Non-pigmented ciliary epithelial cell (primary cell): Measurements from ENCODE around the gene HECTD1.
A peak's percentile ranks its signal among the peaks of the same experiment; 100 is the strongest.
"Not testable (repeated sequence)": the region's sequence is repeated elsewhere in the genome, so short reads cannot be mapped to it uniquely, and the experiment has no call there.

Experiments used
- DNase-seq: peaks from one replicate; pipeline ENCODE4 v3.0.0-alpha.2; 2010; ENCODE audit warnings: low read depth

HECTD1 gene

DNA sequence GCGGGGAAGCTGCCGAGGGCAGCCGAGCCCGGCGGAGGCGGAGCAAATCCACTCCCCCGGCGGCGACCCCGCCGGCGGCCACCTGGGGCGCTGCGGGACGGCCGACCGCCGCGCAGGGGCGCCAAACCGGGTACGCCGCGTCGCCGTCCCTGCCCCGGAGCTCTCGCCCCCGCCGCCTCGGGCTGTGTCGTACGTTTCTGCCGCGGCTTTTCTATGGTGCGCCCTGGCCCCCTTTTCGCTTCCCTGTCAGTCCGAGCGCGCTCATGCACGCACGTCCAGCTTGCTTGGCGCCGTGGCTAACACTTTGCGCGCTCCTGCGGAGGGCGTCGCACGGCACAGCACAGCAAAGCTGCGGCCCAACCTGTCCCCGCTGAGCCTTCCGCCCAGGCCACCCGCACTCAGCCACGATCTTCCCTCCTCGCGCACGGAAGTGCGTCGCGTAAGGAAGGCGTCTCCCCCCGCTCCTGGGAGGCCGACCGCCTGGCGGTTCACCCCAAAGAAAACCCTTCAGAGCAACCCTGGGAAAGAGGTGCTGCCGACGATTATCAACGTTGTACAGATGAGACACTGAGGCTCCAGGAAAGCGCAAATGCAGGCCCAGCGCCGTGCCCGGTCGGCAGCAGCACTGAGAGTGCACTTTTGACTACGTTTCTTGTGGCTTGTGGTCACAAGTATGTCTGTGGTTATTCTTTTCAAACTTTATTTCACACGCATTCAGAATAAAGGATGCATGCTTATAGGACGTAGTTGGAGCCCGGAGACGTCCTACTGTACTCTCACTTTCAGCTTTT, at the start of gene HECTD1:
TSS of gene HECTD1 (minus strand) at position 39 of the 791 bp plus-strand sequence. CDS start 1,857 bp downstream, outside the sequence.
- no peak for DNase-seq

DNA sequence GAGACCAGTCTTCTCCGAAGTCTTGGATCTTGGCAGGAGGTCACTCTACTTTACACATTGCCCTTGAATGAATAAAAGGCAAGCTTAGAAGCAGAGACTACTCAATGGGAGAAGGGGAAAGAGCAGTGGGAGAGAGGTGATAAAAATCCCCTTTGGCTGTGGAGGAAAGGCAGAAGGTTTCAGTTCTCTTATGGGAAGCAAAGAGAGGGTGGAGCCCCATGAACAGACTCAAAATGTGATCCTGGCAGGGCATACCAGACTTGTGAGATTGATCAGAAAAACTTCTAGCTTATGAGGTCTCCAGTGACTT, 49.6 kb upstream of the HECTD1 start:
- DNase-seq: no peak

- DNase-seq: no peak
Measured at GRCh38 chr14:31256534-31257243, 49.1 kb upstream of the HECTD1 start.

GRCh38 chr14:31255918-31256317, 48.3 kb upstream of the HECTD1 start:
- not testable (repeated sequence) for DNase-seq

DNA sequence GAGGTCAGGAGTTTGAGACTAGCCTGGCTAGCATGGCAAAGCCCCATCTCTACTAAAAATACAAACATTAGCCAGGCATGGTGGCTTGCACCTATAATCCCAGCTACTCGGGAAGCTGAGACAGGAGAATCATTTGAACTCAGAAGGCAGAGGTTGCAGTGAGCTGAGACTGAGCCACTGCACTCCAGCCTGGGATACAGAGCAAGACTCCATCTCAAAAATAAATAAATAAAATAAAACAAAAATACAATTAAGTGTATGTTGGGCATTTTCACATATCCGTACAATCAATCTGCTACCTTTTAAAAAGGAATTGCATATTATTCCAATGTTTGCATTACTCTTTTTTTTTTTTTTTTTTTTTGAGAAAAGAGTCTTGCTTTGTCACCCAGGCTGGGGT, 47.7 kb upstream of the HECTD1 start:
- no peak for DNase-seq

DNA sequence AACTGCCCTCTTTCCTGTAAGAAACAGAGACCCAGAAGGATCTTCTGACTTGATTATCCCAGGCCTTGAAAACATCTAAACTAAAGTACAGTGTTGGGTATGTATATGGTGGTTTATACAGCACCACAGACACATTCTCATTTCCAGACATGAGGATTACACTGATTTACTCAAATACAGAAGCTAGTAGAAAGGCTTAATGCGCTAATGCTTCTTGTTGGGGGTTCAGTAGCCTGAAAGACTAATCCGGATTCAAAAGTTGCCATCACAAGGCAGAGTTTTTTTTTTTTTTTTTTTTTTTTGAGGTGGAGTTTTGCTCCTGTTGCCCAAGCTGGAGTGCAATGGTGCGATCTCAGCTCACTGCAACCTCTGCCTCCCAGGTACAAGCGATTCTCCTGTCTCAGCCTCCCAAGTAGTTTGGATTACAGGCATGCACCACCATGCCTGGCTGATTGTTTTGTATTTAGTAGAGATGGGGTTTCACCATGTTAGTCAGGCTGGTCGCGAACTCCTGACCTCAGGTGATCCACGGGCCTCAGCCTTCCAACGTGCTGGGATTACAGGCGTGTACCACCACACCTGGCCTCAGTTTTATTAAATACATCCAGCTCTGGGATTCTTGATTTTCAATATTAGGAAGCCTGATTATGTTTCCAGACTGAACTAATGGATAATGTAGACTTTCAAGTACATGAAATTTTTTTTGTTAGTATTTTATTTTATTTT, 46.3 kb upstream of the HECTD1 start:
- no peak for DNase-seq

DNA sequence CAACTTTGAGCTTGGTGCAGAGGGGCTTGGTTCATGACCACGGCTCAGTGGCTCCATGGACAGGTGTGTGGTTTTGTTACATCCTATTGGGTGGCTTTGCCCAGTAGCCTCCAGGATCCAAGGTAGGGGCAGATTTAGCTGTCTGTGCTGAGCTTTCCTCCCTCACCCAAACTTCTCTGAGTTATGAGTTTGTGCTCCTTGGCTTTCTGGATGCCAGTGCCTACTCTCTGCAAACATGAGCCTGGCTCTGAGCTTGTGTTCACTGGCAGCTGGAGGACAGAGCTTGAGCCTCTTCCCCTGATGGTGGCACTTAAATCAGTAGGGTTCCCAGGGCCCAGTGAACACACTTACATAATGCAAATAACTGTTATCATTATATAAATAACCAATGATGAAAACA, 45.3 kb upstream of the HECTD1 start:
- no peak for DNase-seq

DNA sequence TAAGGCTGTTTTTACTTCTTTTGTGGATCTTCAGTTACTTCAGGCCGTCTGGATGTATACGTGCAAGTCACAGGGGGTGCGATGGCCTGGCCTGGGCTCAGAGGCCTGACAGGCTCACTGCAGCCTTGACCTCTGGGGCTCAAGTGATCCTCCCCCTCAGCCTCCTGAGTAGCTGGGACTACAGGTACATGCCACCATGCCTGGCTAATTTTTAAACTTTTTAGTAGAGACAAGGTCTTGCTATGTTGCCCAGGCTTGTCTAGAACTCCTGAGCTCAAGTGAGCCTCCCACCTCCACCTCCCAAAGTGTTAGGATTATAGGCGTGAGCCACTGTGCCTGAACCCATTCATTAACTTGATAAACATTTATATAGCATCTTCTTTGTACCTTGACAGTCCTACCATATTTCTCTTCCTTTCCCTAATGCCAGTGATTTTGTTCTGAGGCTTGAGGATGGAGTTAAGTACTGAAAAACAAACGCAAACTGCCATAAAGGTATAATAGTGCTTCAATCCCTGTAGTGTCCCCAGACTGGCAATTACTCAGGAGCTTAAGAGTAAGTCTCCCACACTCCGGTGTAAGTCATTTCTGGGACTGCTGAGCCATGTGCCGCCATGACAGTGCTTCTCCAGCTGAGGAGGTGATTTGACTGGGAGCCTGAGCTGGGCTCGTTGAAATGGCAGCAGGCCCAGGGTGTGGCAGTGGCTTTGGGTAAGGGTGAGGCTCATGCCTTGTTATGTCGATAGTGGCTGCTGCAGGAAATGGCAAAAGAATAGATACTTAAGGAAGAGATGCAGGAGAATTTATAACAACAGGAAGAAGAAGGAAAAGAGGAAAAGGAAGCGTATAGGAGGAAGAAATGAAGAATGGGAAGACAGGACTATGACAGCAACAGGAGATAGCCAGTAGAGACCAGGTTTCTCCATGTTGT, 43.7 kb upstream of the HECTD1 start:
- no peak for DNase-seq

GRCh38 chr14:31244626-31245025, 37.0 kb upstream of the HECTD1 start:
- no peak for DNase-seq

DNA sequence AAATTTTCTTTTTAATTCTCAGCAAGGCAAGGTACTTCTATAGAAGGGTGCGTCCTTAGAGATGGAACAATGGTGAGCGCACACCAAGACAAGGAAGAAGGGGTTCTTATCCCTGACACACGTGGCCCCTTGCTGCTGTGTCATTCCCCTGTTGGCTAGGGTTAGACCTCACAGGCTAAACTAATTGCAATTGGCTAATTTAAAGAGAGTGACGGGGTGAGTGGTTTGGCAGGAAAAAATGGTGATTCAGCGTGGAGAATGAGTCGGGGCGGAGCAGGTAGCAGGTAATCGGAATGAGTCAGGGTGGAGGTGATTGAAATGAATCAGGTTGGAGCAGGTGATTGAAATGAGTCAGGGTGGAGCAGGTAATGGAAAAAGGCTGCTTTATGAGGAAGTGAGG, 36.3 kb upstream of the HECTD1 start:
- no peak for DNase-seq

- DNase-seq: not testable (repeated sequence)
Measured at GRCh38 chr14:31242161-31242940, 34.8 kb upstream of the HECTD1 start.

GRCh38 chr14:31241450-31242114, 34.0 kb upstream of the HECTD1 start:
- no peak for DNase-seq

DNA sequence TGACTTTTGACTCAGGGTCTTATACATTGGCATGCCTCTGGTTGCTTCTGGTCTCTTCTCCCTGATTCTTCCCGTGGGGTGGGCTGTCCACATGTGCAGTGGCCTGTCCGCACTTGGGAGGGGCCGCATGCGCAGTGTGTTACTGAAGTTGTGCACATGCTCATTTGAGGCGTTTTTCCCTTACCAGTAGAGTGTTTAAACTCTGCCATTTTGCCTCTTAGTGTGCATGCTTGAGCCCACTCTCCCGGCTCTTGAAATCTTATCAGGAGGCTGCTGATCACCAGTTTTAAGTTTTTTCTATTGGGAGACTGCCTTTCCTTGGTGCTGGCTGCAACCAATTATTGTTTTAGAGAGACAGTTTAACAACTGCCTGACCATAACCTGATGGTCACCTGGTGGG, 32.1 kb upstream of the HECTD1 start:
- no peak for DNase-seq

- DNase-seq: no peak
Measured at GRCh38 chr14:31235462-31235861, 27.9 kb upstream of the HECTD1 start.

DNA sequence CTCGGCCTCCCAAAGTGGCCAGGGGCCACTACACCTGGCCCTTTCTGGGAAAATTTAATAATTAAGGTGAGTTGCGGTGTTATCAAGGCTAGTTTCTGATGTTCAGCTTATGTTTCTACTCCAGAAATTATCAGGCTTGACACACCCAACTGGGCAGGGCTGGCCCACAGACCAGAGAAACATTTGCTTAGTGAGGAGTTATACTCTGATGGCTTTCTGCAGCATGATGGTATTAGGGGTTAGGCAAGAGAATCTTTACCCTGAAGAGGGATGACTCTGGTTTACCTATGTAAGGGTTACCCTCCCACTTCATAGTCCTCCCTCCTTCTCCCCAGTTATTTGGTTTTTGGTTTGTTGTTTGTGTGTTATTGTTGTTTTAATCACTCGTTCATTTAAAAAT, 24.5 kb upstream of the HECTD1 start:
- DNase-seq: no peak

DNA sequence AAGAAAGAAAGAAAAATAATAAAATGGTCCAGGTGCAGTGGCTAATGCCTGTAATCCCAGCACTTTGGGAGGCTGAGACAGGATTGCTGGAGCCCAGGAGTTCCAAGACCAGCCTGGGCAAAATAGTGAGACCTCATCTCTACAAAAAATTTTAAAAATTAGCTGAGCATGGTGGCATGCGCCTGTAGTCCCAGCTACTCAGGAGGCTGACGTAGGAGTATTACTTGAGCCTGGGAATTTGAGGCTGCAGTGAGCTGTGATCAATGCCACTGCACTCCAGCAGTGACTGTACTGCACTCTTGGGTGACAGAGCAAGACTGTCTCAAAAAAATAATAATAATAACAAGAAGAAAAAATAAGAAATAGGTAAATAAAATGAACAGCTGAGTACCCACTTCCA, 23.7 kb upstream of the HECTD1 start:
- DNase-seq: not testable (repeated sequence)

DNA sequence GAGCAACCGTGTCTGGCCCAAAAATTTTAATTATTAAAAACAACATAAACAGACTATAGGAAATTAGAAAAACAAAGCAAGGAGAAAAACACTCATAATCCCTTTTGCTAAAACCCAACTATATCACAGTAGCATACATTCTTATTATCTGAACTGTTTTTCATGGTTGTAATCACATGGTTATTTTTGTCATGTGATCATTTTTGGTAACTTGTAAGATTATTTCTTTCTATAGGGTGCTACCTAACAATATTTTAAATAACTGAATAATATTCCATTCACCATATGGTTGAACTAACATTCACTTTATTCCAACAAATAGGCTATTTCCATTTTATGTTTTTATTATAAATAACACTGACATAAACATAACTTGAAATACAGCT, 23.0 kb upstream of the HECTD1 start:
- no peak for DNase-seq

DNA sequence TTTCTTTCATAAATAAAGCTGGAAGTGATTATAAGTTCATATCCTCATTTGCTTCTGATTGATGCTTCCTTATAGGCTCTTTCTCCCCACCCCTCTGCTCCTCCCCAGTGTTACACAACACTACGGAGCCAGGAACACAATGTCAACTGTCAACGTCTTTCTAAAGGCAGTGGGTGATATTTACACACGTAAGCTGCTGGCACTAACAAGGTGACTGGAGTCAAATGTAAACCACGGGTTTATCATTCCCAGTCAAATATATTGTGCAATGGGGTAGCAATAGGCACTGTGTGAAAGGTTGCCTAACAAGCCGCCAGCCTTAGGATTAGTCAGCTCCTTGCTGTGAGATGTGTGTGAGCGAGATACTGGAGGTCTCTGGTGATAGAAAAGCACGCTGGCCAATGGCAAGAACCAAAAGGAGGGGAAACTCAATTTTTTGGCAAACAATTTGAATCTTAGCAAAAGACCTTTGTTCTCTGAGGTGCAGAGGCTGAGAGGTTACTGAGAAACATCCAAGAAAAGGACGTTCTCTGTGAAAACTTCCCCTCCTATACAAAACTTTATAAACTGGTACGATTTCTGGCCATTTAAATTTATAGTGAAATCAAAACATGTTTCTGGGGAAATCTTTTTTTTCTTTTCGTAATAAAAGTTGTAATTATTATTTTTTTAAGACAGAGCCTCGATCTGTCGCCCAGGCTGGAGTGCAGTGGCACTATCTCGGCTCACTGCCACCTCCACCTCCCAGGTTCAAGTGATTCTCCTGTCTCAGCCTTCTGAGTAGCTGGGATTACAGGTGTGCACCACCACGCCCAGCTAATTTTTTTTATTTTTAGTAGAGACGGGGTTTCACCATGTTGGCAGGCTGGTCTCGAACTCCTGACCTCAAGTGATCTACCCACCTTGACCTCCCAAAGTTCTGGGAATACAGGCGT, 22.3 kb upstream of the HECTD1 start:
- peak; percentile 83 for DNase-seq

DNA sequence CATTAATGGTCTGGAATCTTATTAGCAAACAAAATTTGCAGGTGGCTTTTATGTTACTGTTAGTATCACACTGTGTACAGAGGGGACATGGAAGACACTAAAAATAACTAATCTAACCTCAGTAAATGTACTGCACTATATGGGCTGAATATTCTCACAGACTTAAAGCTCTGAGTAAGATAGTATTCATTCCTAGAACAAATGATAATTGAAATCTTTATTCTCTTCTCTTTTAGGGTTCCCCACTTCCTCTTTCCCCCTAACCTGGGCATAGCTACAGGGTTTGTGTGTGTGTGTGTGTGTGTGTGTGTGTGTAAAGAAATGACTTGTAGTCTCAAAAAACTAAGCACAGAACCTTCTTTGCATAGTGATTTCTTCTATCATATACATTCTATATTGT, 21.4 kb upstream of the HECTD1 start:
- no peak for DNase-seq

- no peak for DNase-seq
Measured at GRCh38 chr14:31228533-31228932, 20.9 kb upstream of the HECTD1 start.
